ENCODE data around the gene SLC19A1. TPM values are rescaled to one million over a fixed set of nuclear protein-coding genes. Genes with fewer than 3 reads are reported as not detected.

Gene SLC19A1
- total RNA-seq, 1 experiment from 2014 or later: 4.3 TPM

- Histone ChIP-seq H3K27ac (ENCODE audit: low read length) (no peak overlapping the region), H3K4me1 (ENCODE audit: low read length) (no peaks in the 10 kb centered on the region), H3K4me3 (ENCODE audit: low read length) (no peak overlapping the region), H3K9me3 (ENCODE audit: low read length) (no peaks in the 10 kb centered on the region), H3K9ac (ENCODE audit: low read length) (no peak overlapping the region), H3K79me2 (ENCODE audit: low read length) (no peaks in the 10 kb centered on the region), H2AFZ (ENCODE audit: low read length) (no peak overlapping the region), H3K9me2 (replicated peaks; ENCODE audit: insufficient read depth, low read length) (no peaks in the 10 kb centered on the region), H3K4me2 (ENCODE audit: low read depth, low read length, poor library complexity, severe bottlenecking) (no peak overlapping the region), H3K27me3 (ENCODE audit: low read length) (no peaks in the 10 kb centered on the region), H3K36me3 (ENCODE audit: insufficient read depth, low read length) (no peaks in the 10 kb centered on the region), H4K20me1 (ENCODE audit: insufficient read depth, low read depth, low read length) (no peaks in the 10 kb centered on the region)
- DNase-seq: no peak
Observed at GRCh38 chr21:45471525-45472221, 70.6 kb downstream of the SLC19A1 start.

- peak; percentile 44 for DNase-seq
- Histone ChIP-seq H3K36me3 (ENCODE audit: insufficient read depth, low read length) (no peaks in the 10 kb centered on the region), H3K9me3 (ENCODE audit: low read length) (no peaks in the 10 kb centered on the region), H2AFZ (ENCODE audit: low read length) (no peak overlapping the region), H3K79me2 (ENCODE audit: low read length) (no peaks in the 10 kb centered on the region), H3K4me3 (ENCODE audit: low read length) (no peak overlapping the region), H3K9me2 (replicated peaks; ENCODE audit: insufficient read depth, low read length) (no peaks in the 10 kb centered on the region), H3K27ac (ENCODE audit: low read length) (no peak overlapping the region), H3K27me3 (ENCODE audit: low read length) (no peaks in the 10 kb centered on the region), H4K20me1 (ENCODE audit: insufficient read depth, low read depth, low read length) (no peaks in the 10 kb centered on the region), H3K4me1 (ENCODE audit: low read length) (no peaks in the 10 kb centered on the region), H3K4me2 (ENCODE audit: low read depth, low read length, poor library complexity, severe bottlenecking) (no peak overlapping the region), H3K9ac (ENCODE audit: low read length) (no peak overlapping the region)
Observed at GRCh38 chr21:45470773-45471524, 71.3 kb downstream of the SLC19A1 start.

- Histone ChIP-seq H3K4me1 (ENCODE audit: low read length) (no peaks in the 10 kb centered on the region), H3K27ac (ENCODE audit: low read length) (no peak overlapping the region), H3K36me3 (ENCODE audit: insufficient read depth, low read length) (no peaks in the 10 kb centered on the region), H3K79me2 (ENCODE audit: low read length) (no peaks in the 10 kb centered on the region), H3K9me2 (replicated peaks; ENCODE audit: insufficient read depth, low read length) (no peaks in the 10 kb centered on the region), H3K9ac (ENCODE audit: low read length) (no peak overlapping the region), H2AFZ (ENCODE audit: low read length) (no peak overlapping the region), H3K4me3 (ENCODE audit: low read length) (no peak overlapping the region), H3K9me3 (ENCODE audit: low read length) (no peaks in the 10 kb centered on the region), H3K27me3 (ENCODE audit: low read length) (no peaks in the 10 kb centered on the region), H3K4me2 (ENCODE audit: low read depth, low read length, poor library complexity, severe bottlenecking) (no peak overlapping the region), H4K20me1 (ENCODE audit: insufficient read depth, low read depth, low read length) (no peaks in the 10 kb centered on the region)
- DNase-seq: no peak
Observed at GRCh38 chr21:45470087-45470515, 72.1 kb downstream of the SLC19A1 start.

GRCh38 chr21:45469273-45470086 is 72.8 kb downstream of the SLC19A1 start:
- H3K79me2 ChIP-seq (ENCODE audit: low read length): no peaks in the 10 kb centered on the region
- no peak overlapping the region for H3K9ac ChIP-seq (ENCODE audit: low read length)
- no peaks in the 10 kb centered on the region for H3K4me1 ChIP-seq (ENCODE audit: low read length)
- DNase-seq: no peak
- no peaks in the 10 kb centered on the region for H3K36me3 ChIP-seq (ENCODE audit: insufficient read depth, low read length)
- H4K20me1 ChIP-seq (ENCODE audit: insufficient read depth, low read depth, low read length): no peaks in the 10 kb centered on the region
- H3K27me3 ChIP-seq (ENCODE audit: low read length): no peaks in the 10 kb centered on the region
- H3K27ac ChIP-seq (ENCODE audit: low read length): no peak overlapping the region
- H3K9me2 ChIP-seq (replicated peaks; ENCODE audit: insufficient read depth, low read length): no peaks in the 10 kb centered on the region
- H3K4me2 ChIP-seq (ENCODE audit: low read depth, low read length, poor library complexity, severe bottlenecking): no peak overlapping the region
- no peaks in the 10 kb centered on the region for H3K9me3 ChIP-seq (ENCODE audit: low read length)
- no peak overlapping the region for H2AFZ ChIP-seq (ENCODE audit: low read length)
- no peak overlapping the region for H3K4me3 ChIP-seq (ENCODE audit: low read length)

GRCh38 chr21:45468971-45469272 is 73.3 kb downstream of the SLC19A1 start:
- Histone ChIP-seq H3K9me3 (ENCODE audit: low read length) (no peaks in the 10 kb centered on the region), H2AFZ (ENCODE audit: low read length) (no peak overlapping the region), H3K4me1 (ENCODE audit: low read length) (no peaks in the 10 kb centered on the region), H3K4me2 (ENCODE audit: low read depth, low read length, poor library complexity, severe bottlenecking) (no peak overlapping the region), H3K36me3 (ENCODE audit: insufficient read depth, low read length) (no peaks in the 10 kb centered on the region), H3K27me3 (ENCODE audit: low read length) (no peaks in the 10 kb centered on the region), H4K20me1 (ENCODE audit: insufficient read depth, low read depth, low read length) (no peaks in the 10 kb centered on the region), H3K4me3 (ENCODE audit: low read length) (no peak overlapping the region), H3K79me2 (ENCODE audit: low read length) (no peaks in the 10 kb centered on the region), H3K9me2 (replicated peaks; ENCODE audit: insufficient read depth, low read length) (no peaks in the 10 kb centered on the region), H3K9ac (ENCODE audit: low read length) (no peak overlapping the region), H3K27ac (ENCODE audit: low read length) (no peak overlapping the region)
- DNase-seq: no peak

- no peak overlapping the region for H2AFZ ChIP-seq (ENCODE audit: low read length)
- no peak overlapping the region for H3K27ac ChIP-seq (ENCODE audit: low read length)
- H4K20me1 ChIP-seq (ENCODE audit: insufficient read depth, low read depth, low read length): no peaks in the 10 kb centered on the region
- H3K4me3 ChIP-seq (ENCODE audit: low read length): no peak overlapping the region
- H3K4me1 ChIP-seq (ENCODE audit: low read length): no peaks in the 10 kb centered on the region
- H3K27me3 ChIP-seq (ENCODE audit: low read length): no peaks in the 10 kb centered on the region
- H3K4me2 ChIP-seq (ENCODE audit: low read depth, low read length, poor library complexity, severe bottlenecking): no peak overlapping the region
- H3K9ac ChIP-seq (ENCODE audit: low read length): no peak overlapping the region
- no peaks in the 10 kb centered on the region for H3K79me2 ChIP-seq (ENCODE audit: low read length)
- no peaks in the 10 kb centered on the region for H3K9me2 ChIP-seq (replicated peaks; ENCODE audit: insufficient read depth, low read length)
- H3K36me3 ChIP-seq (ENCODE audit: insufficient read depth, low read length): no peaks in the 10 kb centered on the region
- no peak for DNase-seq
- H3K9me3 ChIP-seq (ENCODE audit: low read length): no peaks in the 10 kb centered on the region
Observed at GRCh38 chr21:45468051-45468970, 73.9 kb downstream of the SLC19A1 start.

- Histone ChIP-seq H3K9me3 (ENCODE audit: low read length) (no peaks in the 10 kb centered on the region), H3K4me3 (ENCODE audit: low read length) (no peak overlapping the region), H3K9ac (ENCODE audit: low read length) (no peak overlapping the region), H4K20me1 (ENCODE audit: insufficient read depth, low read depth, low read length) (no peaks in the 10 kb centered on the region), H3K27me3 (ENCODE audit: low read length) (no peaks in the 10 kb centered on the region), H3K27ac (ENCODE audit: low read length) (no peak overlapping the region), H2AFZ (ENCODE audit: low read length) (no peak overlapping the region), H3K36me3 (ENCODE audit: insufficient read depth, low read length) (no peaks in the 10 kb centered on the region), H3K4me1 (ENCODE audit: low read length) (no peaks in the 10 kb centered on the region), H3K79me2 (ENCODE audit: low read length) (no peaks in the 10 kb centered on the region), H3K4me2 (ENCODE audit: low read depth, low read length, poor library complexity, severe bottlenecking) (no peak overlapping the region), H3K9me2 (replicated peaks; ENCODE audit: insufficient read depth, low read length) (no peaks in the 10 kb centered on the region)
- DNase-seq: no peak
Observed at GRCh38 chr21:45467221-45467779, 74.9 kb downstream of the SLC19A1 start.

Data from Karpas-422 (cell line).